ENCODE data around the gene CDC14B.

CDC14B gene

DNA sequence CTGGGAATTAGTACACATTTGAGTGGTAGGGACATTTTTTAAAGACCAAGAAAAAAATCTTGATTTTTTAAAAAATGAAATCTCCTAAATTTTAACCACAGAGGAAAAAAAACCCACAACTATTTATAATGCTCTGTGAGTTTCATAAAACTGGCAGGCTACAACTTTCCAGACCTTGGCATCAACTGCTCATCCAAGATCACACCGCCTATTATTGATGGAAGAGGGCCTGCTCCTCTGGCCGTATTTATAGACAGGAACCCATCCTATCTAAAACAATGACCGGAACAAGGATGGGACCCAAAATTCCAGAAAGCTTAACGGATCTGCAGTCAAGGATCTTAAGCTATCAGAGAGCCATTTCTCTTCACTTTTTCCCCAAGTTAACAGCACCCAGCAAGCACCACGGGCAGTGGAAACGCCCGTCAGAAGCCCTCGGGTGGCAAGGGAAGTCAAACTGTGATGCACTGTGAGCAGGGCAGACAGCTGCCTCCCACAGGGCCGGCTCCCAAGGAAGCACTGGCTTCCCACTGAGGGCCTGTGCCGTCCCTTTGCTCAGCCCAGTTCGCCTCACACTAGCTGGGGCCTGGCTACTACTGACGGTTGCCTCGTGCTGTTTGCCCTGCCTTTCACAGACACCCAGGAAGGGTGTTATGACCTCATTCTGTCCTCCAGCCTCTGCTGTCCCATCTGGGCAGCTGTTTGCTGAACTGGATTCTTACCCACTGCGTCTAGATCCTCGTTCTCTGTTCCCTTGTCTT lies 62.8 kb downstream of the CDC14B start:
- Histone ChIP-seq H3K4me2 (ENCODE audit: insufficient read depth, low read length) (no peak overlapping the region), H3K9ac (ENCODE audit: low read depth, low read length) (no peak overlapping the region), H3K4me3 (ENCODE audit: low read depth in 1 of 2, low read length in 2 of 2) (no peak overlapping the region), H3K27ac (ENCODE audit: low read length) (no peak overlapping the region), H3K79me2 (ENCODE audit: insufficient read depth, low read length) (no peaks in the 10 kb centered on the region), H3K4me1 (ENCODE audit: insufficient read depth, low read length) (no peaks in the 10 kb centered on the region), H2AFZ (ENCODE audit: low read depth, low read length) (no peak overlapping the region), H3K27me3 (ENCODE audit: insufficient read depth, low read length, poor library complexity) (peaks cover 12% of the 10 kb centered on the region), H4K20me1 (ENCODE audit: insufficient read depth, low read length) (no peaks in the 10 kb centered on the region), H3K9me3 (ENCODE audit: insufficient read depth, low read length, severe bottlenecking) (no peaks in the 10 kb centered on the region), H3K36me3 (ENCODE audit: insufficient read depth, low read length) (no peaks in the 10 kb centered on the region)
- DNase-seq = no peak
- TF ChIP-seq, protein P1, sequence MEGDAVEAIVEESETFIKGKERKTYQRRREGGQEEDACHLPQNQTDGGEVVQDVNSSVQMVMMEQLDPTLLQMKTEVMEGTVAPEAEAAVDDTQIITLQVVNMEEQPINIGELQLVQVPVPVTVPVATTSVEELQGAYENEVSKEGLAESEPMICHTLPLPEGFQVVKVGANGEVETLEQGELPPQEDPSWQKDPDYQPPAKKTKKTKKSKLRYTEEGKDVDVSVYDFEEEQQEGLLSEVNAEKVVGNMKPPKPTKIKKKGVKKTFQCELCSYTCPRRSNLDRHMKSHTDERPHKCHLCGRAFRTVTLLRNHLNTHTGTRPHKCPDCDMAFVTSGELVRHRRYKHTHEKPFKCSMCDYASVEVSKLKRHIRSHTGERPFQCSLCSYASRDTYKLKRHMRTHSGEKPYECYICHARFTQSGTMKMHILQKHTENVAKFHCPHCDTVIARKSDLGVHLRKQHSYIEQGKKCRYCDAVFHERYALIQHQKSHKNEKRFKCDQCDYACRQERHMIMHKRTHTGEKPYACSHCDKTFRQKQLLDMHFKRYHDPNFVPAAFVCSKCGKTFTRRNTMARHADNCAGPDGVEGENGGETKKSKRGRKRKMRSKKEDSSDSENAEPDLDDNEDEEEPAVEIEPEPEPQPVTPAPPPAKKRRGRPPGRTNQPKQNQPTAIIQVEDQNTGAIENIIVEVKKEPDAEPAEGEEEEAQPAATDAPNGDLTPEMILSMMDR (IDR thresholded peaks at IDR 0.05; ENCODE audit: borderline replicate concordance, extremely low read depth, low read length, poor library complexity, severe bottlenecking) = no peak
- TF ChIP-seq EZH2 (IDR thresholded peaks at IDR 0.05; ENCODE audit: borderline replicate concordance, low read depth, low read length, severe bottlenecking) = no peak
- ATAC-seq (ENCODE audit: insufficient read depth, low read depth) = no peak

DNA sequence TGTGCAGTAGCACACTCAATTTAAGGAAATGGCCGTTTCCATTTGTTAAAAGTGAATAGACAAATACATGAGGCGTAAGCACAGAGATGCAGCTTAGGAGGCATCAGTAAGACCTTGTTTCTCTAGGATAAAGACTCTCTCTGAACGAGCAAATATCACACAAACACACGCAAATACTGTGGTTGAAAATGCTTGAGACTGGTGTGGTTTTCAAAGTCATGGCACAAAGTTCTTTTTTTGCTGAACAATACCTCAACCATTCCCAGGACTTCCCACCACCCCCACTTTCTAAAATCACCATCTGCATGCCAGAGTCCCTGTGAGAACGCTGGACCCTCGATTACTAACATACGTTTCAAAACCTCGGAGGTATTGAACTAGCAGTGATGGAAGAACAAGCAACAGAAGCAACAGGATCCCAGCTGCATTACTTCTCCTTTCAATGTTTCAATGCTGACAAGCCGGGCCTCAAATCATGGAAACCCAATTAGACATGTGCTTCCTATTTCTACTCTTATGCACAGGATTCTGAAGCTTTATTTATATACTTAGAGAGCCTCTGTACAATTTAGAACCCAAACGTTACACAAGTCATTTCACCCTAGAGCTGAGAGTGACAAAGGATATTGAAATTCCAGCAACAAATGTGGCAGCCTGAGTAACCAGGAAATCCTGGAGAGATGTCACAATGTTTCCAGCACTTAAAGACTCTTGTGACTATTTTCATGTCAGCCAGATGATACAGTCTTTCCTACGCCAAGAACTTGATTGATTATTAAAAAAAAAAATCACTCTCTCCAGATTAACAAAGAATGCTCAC lies 63.9 kb downstream of the CDC14B start:
- H3K4me3 ChIP-seq (ENCODE audit: low read depth in 1 of 2, low read length in 2 of 2) = no peak overlapping the region

DNA sequence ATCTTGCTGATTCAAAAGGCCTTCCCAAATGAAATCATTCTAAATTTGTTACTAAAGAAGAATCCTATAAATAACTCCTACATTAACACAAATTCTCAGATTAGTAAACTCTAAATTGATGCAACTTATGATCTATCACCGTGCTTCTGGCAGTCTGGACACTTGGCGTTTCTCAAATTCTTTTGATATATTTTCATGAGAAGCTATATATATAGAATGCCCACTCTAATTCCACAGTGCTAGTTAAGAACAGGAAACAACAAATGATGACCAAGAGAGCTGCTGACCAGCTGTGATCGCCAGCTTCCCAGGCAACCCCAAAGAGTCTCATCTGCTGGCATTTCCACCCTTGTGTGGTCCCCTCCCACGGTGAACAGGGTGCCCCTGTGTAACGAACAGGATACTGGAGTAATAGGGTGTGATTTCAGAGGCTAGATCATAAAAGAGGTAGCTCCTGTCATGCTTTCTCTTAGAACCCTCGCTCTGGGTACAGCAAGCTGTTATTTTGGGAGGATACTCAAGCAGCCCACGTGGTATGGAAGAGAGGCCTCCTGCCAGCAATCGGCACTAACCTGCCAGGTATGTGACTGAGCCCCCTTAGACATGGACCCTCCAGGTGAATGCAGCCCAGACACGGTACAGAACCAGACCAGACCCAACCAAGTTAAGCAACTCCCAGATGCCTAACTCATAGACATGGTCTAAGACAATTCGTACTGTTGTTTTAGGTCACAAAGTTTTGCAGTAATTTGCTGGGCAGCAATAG lies 64.7 kb downstream of the CDC14B start:
- Histone ChIP-seq H3K27me3 (ENCODE audit: insufficient read depth, low read length, poor library complexity) (peaks cover 11% of the 10 kb centered on the region), H3K36me3 (ENCODE audit: insufficient read depth, low read length) (no peaks in the 10 kb centered on the region), H4K20me1 (ENCODE audit: insufficient read depth, low read length) (no peaks in the 10 kb centered on the region), H3K79me2 (ENCODE audit: insufficient read depth, low read length) (no peaks in the 10 kb centered on the region), H2AFZ (ENCODE audit: low read depth, low read length) (no peak overlapping the region), H3K9me3 (ENCODE audit: insufficient read depth, low read length, severe bottlenecking) (no peaks in the 10 kb centered on the region), H3K27ac (ENCODE audit: low read length) (no peak overlapping the region), H3K4me3 (ENCODE audit: low read depth in 1 of 2, low read length in 2 of 2) (no peak overlapping the region), H3K4me1 (ENCODE audit: insufficient read depth, low read length) (no peaks in the 10 kb centered on the region), H3K9ac (ENCODE audit: low read depth, low read length) (no peak overlapping the region), H3K4me2 (ENCODE audit: insufficient read depth, low read length) (no peak overlapping the region)
- DNase-seq (no peak), ATAC-seq (ENCODE audit: insufficient read depth, low read depth) (no peak)
- TF ChIP-seq, protein P1 (IDR thresholded peaks at IDR 0.05; ENCODE audit: borderline replicate concordance, extremely low read depth, low read length, poor library complexity, severe bottlenecking) = no peak
- no peak for TF ChIP-seq EZH2 (IDR thresholded peaks at IDR 0.05; ENCODE audit: borderline replicate concordance, low read depth, low read length, severe bottlenecking)

More for the DNA sequence above, 63.9 kb downstream of the CDC14B start:
- Histone ChIP-seq H3K27me3 (ENCODE audit: insufficient read depth, low read length, poor library complexity) (peaks cover 12% of the 10 kb centered on the region), H4K20me1 (ENCODE audit: insufficient read depth, low read length) (no peaks in the 10 kb centered on the region), H3K36me3 (ENCODE audit: insufficient read depth, low read length) (no peaks in the 10 kb centered on the region), H3K4me2 (ENCODE audit: insufficient read depth, low read length) (no peak overlapping the region), H3K79me2 (ENCODE audit: insufficient read depth, low read length) (no peaks in the 10 kb centered on the region), H2AFZ (ENCODE audit: low read depth, low read length) (no peak overlapping the region), H3K9ac (ENCODE audit: low read depth, low read length) (no peak overlapping the region), H3K27ac (ENCODE audit: low read length) (no peak overlapping the region), H3K9me3 (ENCODE audit: insufficient read depth, low read length, severe bottlenecking) (no peaks in the 10 kb centered on the region), H3K4me1 (ENCODE audit: insufficient read depth, low read length) (no peaks in the 10 kb centered on the region)
- ATAC-seq (ENCODE audit: insufficient read depth, low read depth) (no peak), DNase-seq (no peak)
- no peak for TF ChIP-seq EZH2 (IDR thresholded peaks at IDR 0.05; ENCODE audit: borderline replicate concordance, low read depth, low read length, severe bottlenecking)
- TF ChIP-seq, protein P1 (IDR thresholded peaks at IDR 0.05; ENCODE audit: borderline replicate concordance, extremely low read depth, low read length, poor library complexity, severe bottlenecking) = no peak
